ENCODE data around the gene GFER.

The GFER gene

DNA sequence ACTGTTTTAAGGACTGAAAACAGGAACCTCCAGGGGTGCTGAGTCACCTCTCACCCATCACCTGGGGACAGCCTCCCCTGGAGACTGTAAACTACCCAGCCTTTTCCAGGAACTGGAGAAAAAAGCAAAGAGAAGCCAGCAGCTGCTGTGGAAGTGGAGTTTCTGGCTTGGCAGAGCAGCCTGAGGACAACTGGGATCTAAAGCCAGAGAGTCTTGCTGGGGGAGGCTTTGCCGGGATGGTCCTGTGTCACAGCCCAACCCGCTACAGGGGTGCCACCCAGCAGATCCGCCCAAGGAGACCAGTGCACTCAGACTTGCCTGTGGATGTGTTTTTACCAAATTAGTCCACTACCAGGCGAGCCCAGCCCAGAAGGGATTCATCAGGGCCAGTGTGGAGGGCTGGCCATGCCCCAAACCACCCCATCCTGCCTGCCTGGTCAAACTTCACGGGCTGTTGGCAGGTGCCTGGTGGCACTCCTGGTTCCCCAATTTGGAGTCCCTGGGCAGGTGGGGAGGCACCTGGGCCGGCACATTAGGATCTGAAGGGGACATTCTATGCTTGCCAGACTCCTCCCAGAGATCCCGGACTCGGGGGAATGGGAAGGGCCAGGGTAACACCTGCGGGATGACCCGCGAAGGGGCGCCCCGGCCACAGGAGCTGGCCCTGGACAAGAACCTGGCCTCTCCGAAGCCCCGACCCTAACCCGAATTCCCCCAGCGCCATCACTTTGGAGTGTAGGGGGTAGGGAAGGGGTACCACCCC is 41.8 kb upstream of the GFER start:
- TF ChIP-seq, protein P1, sequence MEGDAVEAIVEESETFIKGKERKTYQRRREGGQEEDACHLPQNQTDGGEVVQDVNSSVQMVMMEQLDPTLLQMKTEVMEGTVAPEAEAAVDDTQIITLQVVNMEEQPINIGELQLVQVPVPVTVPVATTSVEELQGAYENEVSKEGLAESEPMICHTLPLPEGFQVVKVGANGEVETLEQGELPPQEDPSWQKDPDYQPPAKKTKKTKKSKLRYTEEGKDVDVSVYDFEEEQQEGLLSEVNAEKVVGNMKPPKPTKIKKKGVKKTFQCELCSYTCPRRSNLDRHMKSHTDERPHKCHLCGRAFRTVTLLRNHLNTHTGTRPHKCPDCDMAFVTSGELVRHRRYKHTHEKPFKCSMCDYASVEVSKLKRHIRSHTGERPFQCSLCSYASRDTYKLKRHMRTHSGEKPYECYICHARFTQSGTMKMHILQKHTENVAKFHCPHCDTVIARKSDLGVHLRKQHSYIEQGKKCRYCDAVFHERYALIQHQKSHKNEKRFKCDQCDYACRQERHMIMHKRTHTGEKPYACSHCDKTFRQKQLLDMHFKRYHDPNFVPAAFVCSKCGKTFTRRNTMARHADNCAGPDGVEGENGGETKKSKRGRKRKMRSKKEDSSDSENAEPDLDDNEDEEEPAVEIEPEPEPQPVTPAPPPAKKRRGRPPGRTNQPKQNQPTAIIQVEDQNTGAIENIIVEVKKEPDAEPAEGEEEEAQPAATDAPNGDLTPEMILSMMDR (IDR thresholded peaks at IDR 0.05; ENCODE audit: extremely low read depth, missing control alignments): no peak
- no peak for DNase-seq (ENCODE audit: low spot score)

DNA sequence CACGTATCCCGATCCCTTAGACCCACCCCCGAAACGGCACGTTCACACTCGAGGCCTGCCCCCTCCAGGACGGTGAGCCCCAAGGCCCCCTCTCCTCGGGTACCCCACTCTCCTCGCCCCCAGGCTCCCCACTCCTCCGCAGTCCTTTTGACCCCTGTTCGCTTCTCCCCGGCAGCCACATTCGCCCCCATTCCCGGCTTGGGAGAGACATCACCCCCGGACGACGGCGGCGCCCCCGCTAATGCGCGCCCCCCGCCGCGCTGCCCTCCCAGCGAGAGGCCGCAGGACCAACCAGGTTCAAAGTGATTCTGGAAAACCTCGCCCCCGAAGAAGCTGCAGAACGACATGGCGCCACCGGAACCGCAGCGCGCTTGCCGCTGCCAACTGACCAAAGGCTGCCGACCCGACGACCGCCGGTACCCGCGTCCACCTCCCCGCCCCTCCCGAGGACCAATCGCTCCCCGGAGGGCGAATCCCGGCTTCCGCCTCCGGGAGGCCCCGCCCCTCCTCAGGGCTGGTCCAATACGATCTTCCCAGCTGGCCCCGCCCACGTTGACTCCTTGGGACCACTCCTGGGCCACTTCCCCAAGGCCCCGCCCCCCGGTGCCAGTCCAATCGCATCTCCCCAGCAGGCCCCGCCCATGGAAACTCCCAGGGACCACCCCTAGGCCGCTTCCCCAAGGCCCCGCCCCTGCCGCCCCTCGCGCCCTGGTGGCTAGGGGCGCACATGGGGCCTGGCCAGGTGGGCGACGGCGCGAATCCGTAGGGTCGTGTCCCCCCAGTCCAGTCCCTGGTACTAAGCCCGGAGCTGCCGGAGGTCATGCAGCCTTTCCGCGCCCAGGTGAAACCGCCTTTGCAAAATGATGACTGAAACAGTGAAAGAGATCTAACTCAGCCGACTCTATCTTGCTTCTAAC is 40.9 kb upstream of the GFER start, which contains the start of gene MSRB1:
MSRB1 (minus strand) TSS at position 390 of the 917 bp plus-strand sequence; CDS start at position 347, 43 bp downstream.
- TF ChIP-seq, protein P1 (IDR thresholded peaks at IDR 0.05; ENCODE audit: extremely low read depth, missing control alignments): no peak
- DNase-seq (ENCODE audit: low spot score): peak; percentile 100

- no peak for DNase-seq (ENCODE audit: low spot score)
- TF ChIP-seq, protein P1 (IDR thresholded peaks at IDR 0.05; ENCODE audit: extremely low read depth, missing control alignments): no peak
Observed at GRCh38 chr16:1944612-1945199, 39.3 kb upstream of the GFER start.

DNA sequence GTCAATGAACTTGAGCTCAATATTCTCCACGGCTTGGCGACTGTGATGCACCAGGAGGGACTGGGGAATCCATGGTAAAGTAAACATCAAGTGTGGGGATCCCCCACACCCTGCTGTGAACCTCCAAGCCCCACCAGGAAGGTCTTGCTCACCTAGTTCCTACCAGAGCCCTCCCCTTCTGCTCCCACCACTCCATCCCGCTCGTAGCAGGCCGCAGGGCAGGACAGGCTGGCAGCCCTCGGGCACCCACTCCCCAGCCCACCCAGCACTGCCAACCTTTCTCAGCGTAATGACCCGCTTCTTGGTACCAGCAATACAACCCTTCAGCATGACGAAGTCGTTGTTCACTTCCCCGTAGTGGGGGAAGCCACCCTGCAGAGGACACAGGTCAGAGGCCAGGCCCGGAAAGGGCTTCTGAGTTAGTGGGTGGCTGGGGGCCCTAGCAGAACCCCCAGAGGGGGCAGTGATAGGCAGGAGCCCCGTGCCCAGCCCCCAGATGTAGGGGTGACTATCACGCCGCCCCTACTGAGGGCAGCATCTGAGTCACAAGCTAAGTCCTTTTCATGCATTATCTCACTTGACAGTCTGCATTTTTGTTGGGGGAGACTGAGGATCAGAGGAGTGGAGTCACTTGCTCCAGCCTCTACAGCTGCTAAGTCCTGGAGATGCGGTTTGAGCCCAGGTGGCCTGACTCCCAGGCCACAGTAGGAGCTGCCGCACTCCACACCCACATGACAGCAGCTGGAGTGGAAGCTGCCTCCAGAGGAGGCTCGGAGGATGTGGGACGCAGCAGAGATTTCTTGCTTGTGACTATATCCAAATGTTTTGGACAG is 38.2 kb upstream of the GFER start:
- TF ChIP-seq, protein P1 (IDR thresholded peaks at IDR 0.05; ENCODE audit: extremely low read depth, missing control alignments): no peak
- DNase-seq (ENCODE audit: low spot score): no peak

GRCh38 chr16:1946495-1947368 is 37.3 kb upstream of the GFER start:
- DNase-seq (ENCODE audit: low spot score): no peak
- TF ChIP-seq, protein P1 (IDR thresholded peaks at IDR 0.05; ENCODE audit: extremely low read depth, missing control alignments): no peak

DNA sequence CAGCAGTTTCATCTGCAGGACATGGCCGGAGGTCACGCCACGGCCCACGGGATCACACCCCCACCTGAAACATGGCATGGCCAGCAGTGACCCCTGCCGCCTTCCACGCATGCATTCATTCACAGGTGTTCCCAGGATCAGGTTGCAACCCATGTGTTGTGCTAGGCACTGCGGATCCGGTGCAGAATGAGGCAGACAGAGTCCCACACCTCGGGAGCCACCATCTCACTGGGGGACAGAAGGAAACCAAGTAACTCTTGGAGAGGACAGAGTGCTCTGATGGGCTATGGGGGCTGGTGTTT is 36.7 kb upstream of the GFER start:
- TF ChIP-seq, protein P1 (IDR thresholded peaks at IDR 0.05; ENCODE audit: extremely low read depth, missing control alignments): no peak

More for the DNA sequence above, 36.7 kb upstream of the GFER start:
- no peak for DNase-seq (ENCODE audit: low spot score)

Measured in GM20000 (cell line).